ENCODE measurements around the gene TSPAN32. TPM values are rescaled to one million over a fixed set of nuclear protein-coding genes. Genes with fewer than 3 reads are reported as not detected.
"Not testable (repeated sequence)": the region's sequence is repeated elsewhere in the genome, so short reads cannot be mapped to it uniquely, and the experiment has no call there.

Gene TSPAN32
- total RNA-seq, 3 donors from 2014 or later (not counting 1 experiment from before 2014, with no cell fraction given), result 268 to 327 (median 299) TPM

DNA sequence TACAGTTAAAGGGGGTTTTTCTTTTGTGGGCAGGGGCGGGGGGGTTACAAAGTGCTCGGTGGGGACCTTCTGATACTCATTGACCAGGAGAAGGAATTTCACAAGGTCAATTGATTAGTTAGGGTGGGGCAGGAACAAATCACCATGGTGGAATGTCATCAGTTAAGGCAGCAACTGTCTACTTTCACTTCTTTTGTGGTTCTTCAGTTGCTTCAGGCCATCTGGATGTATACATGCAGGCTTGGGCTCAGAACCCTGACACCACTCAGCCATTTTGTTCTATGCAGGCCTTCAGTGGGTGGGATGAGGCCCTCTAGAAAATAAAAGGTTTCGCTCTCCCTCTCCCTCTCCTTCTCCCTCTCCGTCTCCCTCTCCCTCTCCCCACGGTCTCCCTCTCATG lies 29.6 kb downstream of the TSPAN32 start:
- H3K4me1 ChIP-seq (ENCODE audit: control insufficient read depth, insufficient read depth, low read length), result no peaks in the 10 kb centered on the region
- H3K27ac ChIP-seq (ENCODE audit: low read length), result no peak overlapping the region
- WGBS (ENCODE audit: insufficient coverage), result 95% methylated on average over 5 of the region's 5 CpGs
- Mint-ChIP-seq H3K4me1 (no peaks in the 10 kb centered on the region), H3K9me3 (no peaks in the 10 kb centered on the region), H3K27ac (no peak overlapping the region), H3K4me3 (no peak overlapping the region), H3K36me3 (no peaks in the 10 kb centered on the region), H3K27me3 (ENCODE audit: low read depth in 2 of 2) (peaks cover 9 to 40% of the 10 kb centered on the region in 2 donors)
- H3K9me3 ChIP-seq (ENCODE audit: control insufficient read depth, insufficient read depth, low read length), result peaks cover 10% of the 10 kb centered on the region
- TF ChIP-seq, protein P1, sequence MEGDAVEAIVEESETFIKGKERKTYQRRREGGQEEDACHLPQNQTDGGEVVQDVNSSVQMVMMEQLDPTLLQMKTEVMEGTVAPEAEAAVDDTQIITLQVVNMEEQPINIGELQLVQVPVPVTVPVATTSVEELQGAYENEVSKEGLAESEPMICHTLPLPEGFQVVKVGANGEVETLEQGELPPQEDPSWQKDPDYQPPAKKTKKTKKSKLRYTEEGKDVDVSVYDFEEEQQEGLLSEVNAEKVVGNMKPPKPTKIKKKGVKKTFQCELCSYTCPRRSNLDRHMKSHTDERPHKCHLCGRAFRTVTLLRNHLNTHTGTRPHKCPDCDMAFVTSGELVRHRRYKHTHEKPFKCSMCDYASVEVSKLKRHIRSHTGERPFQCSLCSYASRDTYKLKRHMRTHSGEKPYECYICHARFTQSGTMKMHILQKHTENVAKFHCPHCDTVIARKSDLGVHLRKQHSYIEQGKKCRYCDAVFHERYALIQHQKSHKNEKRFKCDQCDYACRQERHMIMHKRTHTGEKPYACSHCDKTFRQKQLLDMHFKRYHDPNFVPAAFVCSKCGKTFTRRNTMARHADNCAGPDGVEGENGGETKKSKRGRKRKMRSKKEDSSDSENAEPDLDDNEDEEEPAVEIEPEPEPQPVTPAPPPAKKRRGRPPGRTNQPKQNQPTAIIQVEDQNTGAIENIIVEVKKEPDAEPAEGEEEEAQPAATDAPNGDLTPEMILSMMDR (IDR thresholded peaks at IDR 0.05), result no peak
- no peaks in the 10 kb centered on the region for H3K36me3 ChIP-seq (ENCODE audit: control insufficient read depth, insufficient read depth, low read length)
- H3K27me3 ChIP-seq (ENCODE audit: control insufficient read depth, insufficient read depth, low read length), result peaks cover 4% of the 10 kb centered on the region
- intact Hi-C loops (cut with micrococcal nuclease), result no loop called here
- DNase-seq (no peak), ATAC-seq (no peak)
- H3K4me3 ChIP-seq (ENCODE audit: low read length), result no peak overlapping the region

- not testable (repeated sequence) for ATAC-seq
Observed at GRCh38 chr11:2332569-2332968, 30.8 kb downstream of the TSPAN32 start.

GRCh38 chr11:2333486-2334205 lies 31.8 kb downstream of the TSPAN32 start:
- H3K36me3 ChIP-seq (ENCODE audit: control insufficient read depth, insufficient read depth, low read length); DNase-seq; H3K27ac Mint-ChIP-seq; H3K4me3 Mint-ChIP-seq; H3K36me3 Mint-ChIP-seq; H3K27me3 ChIP-seq (ENCODE audit: control insufficient read depth, insufficient read depth, low read length); ATAC-seq; H3K27ac ChIP-seq (ENCODE audit: low read length); H3K9me3 Mint-ChIP-seq; intact Hi-C loops (cut with micrococcal nuclease); H3K4me3 ChIP-seq (ENCODE audit: low read length); H3K4me1 Mint-ChIP-seq; H3K4me1 ChIP-seq (ENCODE audit: control insufficient read depth, insufficient read depth, low read length): not testable (repeated sequence)
- 100% methylated on average over 1 of the region's 4 CpGs for WGBS (ENCODE audit: insufficient coverage)
- peaks cover 10% of the 10 kb centered on the region for H3K9me3 ChIP-seq (ENCODE audit: control insufficient read depth, insufficient read depth, low read length)
- H3K27me3 Mint-ChIP-seq (ENCODE audit: low read depth in 2 of 2), result peaks cover 17 to 52% of the 10 kb centered on the region in 2 donors

More at GRCh38 chr11:2332569-2332968, 30.8 kb downstream of the TSPAN32 start:
- intact Hi-C loops (cut with micrococcal nuclease); H3K36me3 Mint-ChIP-seq; H3K9me3 Mint-ChIP-seq; H3K27ac Mint-ChIP-seq; H3K4me1 ChIP-seq (ENCODE audit: control insufficient read depth, insufficient read depth, low read length); H3K4me3 Mint-ChIP-seq; H3K4me1 Mint-ChIP-seq; H3K4me3 ChIP-seq (ENCODE audit: low read length); H3K36me3 ChIP-seq (ENCODE audit: control insufficient read depth, insufficient read depth, low read length); H3K27ac ChIP-seq (ENCODE audit: low read length); H3K27me3 ChIP-seq (ENCODE audit: control insufficient read depth, insufficient read depth, low read length); DNase-seq: not testable (repeated sequence)
- peaks cover 10% of the 10 kb centered on the region for H3K9me3 ChIP-seq (ENCODE audit: control insufficient read depth, insufficient read depth, low read length)
- peaks cover 16 to 51% of the 10 kb centered on the region in 2 donors for H3K27me3 Mint-ChIP-seq (ENCODE audit: low read depth in 2 of 2)
- 97% methylated on average over 12 of the region's 29 CpGs for WGBS (ENCODE audit: insufficient coverage)

- H3K27me3 Mint-ChIP-seq (ENCODE audit: low read depth in 2 of 2), result peaks cover 19 to 41% of the 10 kb centered on the region in 2 donors
- not testable (repeated sequence) for H3K9me3 Mint-ChIP-seq
Observed at GRCh38 chr11:2335286-2335685, 33.5 kb downstream of the TSPAN32 start.

GRCh38 chr11:2338760-2339159 lies 36.9 kb downstream of the TSPAN32 start:
- H3K4me3 Mint-ChIP-seq; H3K36me3 Mint-ChIP-seq; ATAC-seq; H3K36me3 ChIP-seq (ENCODE audit: control insufficient read depth, insufficient read depth, low read length); H3K27ac ChIP-seq (ENCODE audit: low read length); H3K4me1 Mint-ChIP-seq; intact Hi-C loops (cut with micrococcal nuclease); H3K4me3 ChIP-seq (ENCODE audit: low read length); H3K27me3 ChIP-seq (ENCODE audit: control insufficient read depth, insufficient read depth, low read length); H3K9me3 Mint-ChIP-seq; H3K9me3 ChIP-seq (ENCODE audit: control insufficient read depth, insufficient read depth, low read length); H3K4me1 ChIP-seq (ENCODE audit: control insufficient read depth, insufficient read depth, low read length): not testable (repeated sequence)
- peaks cover 14 to 31% of the 10 kb centered on the region in 2 donors for H3K27me3 Mint-ChIP-seq (ENCODE audit: low read depth in 2 of 2)
- WGBS (ENCODE audit: insufficient coverage), result 78% methylated on average over 8 of the region's 8 CpGs
- peak in 1 of 2 donors; percentile 30 for DNase-seq
- H3K27ac Mint-ChIP-seq, result peak overlapping the region in 1 of 2 donors; percentile 44

More at GRCh38 chr11:2335286-2335685, 33.5 kb downstream of the TSPAN32 start:
- H3K4me1 ChIP-seq (ENCODE audit: control insufficient read depth, insufficient read depth, low read length); H3K27ac ChIP-seq (ENCODE audit: low read length); H3K4me1 Mint-ChIP-seq; H3K27ac Mint-ChIP-seq; DNase-seq; intact Hi-C loops (cut with micrococcal nuclease); H3K4me3 ChIP-seq (ENCODE audit: low read length); H3K36me3 ChIP-seq (ENCODE audit: control insufficient read depth, insufficient read depth, low read length); H3K27me3 ChIP-seq (ENCODE audit: control insufficient read depth, insufficient read depth, low read length); H3K4me3 Mint-ChIP-seq; H3K36me3 Mint-ChIP-seq; ATAC-seq: not testable (repeated sequence)
- whole genome bisulfite sequencing (ENCODE audit: insufficient coverage), result 94% methylated on average over 17 of the region's 18 CpGs
- H3K9me3 ChIP-seq (ENCODE audit: control insufficient read depth, insufficient read depth, low read length), result peaks cover 10% of the 10 kb centered on the region
